HT-29 (cell line): ENCODE measurements around the gene TCIRG1. TPM values are rescaled to one million over a fixed set of nuclear protein-coding genes. Genes with fewer than 3 reads are reported as not detected.
"Not testable (repeated sequence)": the region's sequence is repeated elsewhere in the genome, so short reads cannot be mapped to it uniquely, and the experiment has no call there.

Experiments used
- DNase-seq: peaks from one replicate; pipeline ENCODE4 v3.0.0-alpha.2; 2015; ENCODE audit warnings: low spot score
- total RNA-seq: library from RNA; depleted of rRNA; stranded (reverse); fragments of >200 nt; shearing (Covaris generic); gene quantifications from 2 replicates; pipeline ENCODE4 v1.2.3, GENCODE V29; 2014; rRNA removed

Gene TCIRG1, protein sequence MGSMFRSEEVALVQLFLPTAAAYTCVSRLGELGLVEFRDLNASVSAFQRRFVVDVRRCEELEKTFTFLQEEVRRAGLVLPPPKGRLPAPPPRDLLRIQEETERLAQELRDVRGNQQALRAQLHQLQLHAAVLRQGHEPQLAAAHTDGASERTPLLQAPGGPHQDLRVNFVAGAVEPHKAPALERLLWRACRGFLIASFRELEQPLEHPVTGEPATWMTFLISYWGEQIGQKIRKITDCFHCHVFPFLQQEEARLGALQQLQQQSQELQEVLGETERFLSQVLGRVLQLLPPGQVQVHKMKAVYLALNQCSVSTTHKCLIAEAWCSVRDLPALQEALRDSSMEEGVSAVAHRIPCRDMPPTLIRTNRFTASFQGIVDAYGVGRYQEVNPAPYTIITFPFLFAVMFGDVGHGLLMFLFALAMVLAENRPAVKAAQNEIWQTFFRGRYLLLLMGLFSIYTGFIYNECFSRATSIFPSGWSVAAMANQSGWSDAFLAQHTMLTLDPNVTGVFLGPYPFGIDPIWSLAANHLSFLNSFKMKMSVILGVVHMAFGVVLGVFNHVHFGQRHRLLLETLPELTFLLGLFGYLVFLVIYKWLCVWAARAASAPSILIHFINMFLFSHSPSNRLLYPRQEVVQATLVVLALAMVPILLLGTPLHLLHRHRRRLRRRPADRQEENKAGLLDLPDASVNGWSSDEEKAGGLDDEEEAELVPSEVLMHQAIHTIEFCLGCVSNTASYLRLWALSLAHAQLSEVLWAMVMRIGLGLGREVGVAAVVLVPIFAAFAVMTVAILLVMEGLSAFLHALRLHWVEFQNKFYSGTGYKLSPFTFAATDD
- total RNA-seq = 219 and 232 TPM in 2 replicates

DNA sequence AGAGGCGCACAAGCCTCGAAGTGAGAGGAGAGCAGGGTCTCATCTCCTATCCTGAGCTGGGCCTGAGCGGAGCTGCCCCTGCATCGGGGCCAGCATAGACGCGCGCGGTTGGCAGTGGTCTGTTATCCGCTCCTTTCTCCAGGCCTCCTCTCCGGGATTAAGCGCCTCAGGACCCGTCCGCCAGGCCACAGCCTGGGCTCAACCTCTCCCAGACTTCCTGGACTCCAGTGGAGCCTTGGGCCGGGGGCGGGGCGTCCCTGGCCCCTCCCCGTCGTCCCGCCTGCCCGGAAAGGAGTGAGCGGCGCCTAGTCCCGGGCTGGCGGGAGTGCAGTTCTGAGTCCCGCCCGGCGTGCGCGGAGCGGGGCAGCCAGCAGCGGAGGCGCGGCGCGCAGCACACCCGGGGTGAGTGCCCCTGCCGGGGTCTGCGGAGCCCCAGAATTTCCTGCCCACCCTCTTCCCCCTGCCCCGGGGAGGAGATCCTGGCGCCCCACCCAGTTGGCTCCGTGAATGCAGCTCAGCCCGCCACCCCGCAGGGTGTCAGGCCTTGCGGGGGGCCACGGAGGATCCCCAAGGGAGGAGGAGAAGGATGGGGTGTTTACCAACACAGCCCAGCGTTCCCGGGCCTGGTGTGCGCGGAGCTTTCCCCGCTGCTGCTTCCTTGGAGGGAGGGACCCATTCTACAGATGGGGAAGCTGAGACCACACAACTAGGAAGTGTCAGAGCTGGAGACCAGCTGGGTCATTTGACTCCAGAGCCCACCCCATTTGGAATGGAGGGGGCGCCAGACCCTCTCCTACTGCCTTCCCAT lies at the start of gene TCIRG1:
TSS of gene TCIRG1 (plus strand) at position 308 of the 808 bp plus-strand sequence. CDS start 2,247 bp downstream, outside the sequence.
- DNase-seq = peak; percentile 90

GRCh38 chr11:67990546-67991346 lies 48.1 kb upstream of the TCIRG1 start:
- peak; percentile 37 for DNase-seq

DNA sequence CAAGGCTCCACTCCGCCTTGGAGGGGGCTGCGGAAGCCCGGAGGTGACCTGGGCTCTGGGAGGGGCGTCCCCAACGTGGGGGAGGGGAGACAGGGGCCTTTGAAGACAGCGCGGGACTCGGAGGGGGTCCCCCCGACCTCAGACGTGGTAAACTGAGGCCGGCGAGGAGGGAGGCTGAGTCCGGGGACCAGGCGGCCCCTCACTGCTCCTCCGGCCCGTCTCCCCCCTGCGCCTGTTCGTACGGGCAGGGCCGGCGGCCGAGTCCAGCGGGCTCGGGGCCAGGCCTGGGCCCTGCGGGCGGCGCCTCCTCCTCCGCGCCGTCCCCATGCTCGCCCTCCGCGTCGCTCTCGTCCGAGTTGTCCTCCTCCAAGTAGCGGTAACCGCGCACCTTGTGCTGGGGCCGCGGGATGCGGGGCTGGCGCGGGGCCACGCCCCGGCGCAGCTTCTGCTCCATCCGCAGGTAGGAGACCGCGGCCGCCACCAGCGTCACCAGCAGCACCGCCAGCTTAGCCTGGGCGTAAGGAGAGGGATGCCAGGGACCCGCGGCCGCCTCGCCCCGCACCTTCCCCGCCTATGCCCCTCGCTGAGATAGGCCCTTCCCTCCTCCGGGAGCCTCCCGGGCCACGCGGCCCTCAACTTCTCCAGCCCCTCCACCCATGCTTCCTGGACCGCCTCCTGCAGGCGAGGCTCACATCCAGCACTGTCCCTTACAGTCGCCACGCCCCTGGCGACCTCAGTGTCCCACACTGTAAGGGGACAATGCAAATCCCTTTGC lies 47.3 kb upstream of the TCIRG1 start:
- DNase-seq = not testable (repeated sequence)

DNA sequence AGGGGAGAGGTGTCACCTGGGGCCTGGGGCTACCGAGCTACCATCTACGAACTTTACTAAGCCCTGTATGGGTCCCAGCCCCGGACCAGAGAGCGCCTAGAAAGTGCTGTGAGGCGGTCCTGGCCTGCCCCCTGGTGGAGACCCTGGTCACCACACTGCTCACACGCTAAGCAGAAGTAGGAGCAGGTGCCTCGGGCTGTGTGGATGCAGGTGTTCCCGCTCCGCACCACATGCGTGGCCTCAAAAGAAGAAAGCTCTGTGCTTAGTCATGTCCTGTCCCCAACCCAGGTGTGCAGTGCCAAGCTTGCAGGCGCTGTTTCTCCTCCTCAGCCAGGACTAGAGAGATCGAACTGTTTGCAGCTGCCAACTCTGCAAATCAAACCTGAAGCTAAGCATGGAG lies 45.0 kb upstream of the TCIRG1 start:
- peak; percentile 50 for DNase-seq

GRCh38 chr11:67994387-67994786 lies 44.4 kb upstream of the TCIRG1 start:
- not testable (repeated sequence) for DNase-seq

DNA sequence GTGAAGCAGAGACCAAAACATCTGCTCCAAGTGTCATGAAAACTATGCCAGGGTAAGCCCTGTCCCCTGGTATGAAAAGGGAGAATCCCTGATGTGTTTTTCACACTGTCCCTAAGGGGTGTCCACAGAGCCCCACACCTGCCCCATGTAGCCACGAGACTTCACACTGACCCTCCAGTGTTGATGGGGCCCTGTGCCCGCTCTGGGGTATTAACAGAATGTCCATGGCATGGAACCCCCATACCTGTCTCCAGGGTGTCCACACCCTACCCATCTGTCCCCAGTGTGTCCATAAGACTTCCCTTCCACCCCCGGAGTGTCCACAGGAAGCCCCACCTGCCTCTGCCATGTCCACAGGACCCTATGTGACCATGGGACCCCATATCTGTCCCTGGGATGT lies 43.7 kb upstream of the TCIRG1 start:
- DNase-seq = not testable (repeated sequence)

DNA sequence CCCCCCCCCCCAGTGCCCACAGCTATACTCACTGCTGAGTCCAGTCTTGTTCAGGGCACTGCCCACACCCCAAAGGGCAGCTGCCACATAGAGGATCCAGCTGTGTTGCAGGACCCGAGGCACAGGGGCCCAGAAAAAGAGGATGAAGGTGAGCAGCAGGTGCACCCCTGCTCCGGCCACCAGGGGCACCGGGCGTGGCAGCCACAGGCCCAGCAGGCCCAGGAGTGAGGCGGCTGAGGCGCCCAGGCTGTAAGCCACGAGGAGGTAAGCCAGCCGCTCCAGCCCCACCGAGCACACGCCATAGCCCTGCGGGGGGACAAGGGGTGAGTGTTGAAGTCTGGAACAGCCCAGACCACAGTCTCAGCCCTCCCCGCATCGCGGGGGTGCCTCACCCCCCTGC lies 43.2 kb upstream of the TCIRG1 start:
- not testable (repeated sequence) for DNase-seq

- no peak for DNase-seq
Observed at GRCh38 chr11:67996051-67996450, 42.8 kb upstream of the TCIRG1 start.

DNA sequence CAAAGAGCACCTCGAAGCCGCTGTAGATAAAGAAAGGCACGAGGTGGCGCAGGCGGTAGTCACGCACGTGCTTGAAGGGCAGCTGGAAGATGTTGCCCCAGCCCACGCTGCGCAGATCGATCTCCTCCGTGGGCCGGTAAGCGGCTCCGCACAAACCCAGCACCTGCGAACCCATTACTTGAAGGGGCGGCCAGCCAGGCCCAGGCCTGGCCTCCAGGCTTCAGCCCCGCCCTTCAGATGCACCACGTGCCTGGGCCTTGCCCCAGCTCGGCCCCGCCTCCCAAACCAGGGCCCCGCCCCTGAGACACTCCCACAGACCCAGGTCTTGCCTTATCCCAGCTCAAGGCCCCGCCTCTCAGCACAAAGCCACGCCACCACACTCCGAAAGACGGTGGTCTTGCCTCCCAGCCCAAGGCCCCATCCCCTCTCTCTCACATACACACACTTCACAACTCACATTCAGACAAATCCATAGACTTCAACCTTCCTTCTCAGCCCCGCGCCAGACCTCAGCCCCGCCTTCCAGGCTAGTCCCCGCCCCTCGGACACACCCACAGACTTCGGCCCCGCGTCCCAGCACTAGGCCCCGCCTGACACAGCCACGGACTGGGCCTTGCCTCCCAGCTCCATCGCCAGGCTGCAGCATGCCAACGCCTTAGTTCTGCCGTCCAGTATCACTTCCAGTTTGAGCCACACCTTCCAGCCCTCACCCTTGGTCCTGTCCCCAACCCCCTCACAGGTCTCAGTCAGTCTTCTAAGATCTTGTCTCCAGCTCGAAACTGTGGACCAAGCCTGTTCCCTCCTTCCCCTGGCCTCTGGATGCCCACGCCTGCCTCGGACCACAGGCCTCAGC lies 42.0 kb upstream of the TCIRG1 start:
- peak; percentile 95 for DNase-seq

DNA sequence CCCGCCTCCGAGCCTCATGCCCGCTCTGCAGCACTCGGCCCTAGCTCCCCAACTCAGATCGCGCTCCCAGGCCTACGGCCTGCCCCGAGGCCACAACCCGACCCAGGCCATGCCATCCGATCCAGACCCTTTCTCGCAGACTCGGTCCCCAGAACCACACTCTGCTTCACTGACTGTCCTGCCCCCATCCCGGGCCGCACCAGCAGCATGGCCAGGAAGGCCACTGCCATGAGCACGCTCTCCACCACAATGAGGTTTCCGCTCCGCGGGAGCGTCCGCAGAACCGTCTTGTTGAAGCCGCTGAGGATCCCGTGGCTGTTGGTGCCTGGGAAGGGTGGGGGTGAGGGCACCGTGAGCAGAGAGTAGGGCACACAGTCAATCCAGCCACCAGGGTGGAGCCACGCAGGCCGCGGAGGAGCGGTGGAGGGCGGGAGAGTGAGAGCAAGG lies 41.3 kb upstream of the TCIRG1 start:
- DNase-seq = peak; percentile 56

DNA sequence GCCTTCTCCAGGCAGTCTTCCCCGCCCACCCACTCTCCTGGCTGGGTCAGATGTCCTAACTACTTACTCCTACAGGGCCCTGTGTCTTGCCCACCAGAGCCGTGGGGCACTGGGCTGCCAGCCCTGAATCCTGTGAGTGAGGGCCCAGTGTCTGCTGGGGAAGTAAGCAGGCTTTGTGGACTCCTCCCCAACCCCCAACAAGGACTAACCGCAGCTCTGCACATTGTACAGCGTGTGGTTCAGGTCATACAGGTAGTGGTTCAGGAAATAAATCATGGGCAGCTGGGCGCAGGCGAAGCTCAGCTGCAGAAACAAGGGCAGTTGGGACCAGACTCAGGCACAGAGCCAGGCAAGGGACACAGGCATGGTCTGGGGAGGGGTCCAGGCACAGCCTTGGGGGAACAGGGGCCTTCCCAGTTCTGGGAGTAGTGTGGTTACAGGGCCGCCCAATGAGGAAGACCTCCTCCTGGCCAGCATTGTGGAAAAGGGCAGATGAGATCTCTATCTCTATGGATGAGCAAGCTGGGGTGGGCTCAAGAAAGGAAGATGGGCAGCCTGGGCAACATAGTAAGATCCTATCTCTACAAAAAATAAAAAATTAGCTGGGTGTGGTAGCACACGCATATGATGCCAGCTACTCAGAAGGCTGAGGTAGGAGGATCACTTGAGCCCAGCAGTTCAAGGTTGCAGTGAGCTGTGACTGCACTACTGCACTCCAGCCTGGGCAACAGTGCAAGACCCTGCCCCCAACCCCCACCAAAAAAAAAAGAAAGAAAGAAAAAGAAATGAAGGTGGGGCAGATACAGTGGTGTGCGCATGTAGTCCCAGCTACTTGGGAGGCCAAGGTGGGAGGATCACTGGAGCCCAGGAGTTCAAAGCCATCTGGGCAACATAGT lies 40.4 kb upstream of the TCIRG1 start:
- DNase-seq = peak; percentile 67

- DNase-seq = no peak
Observed at GRCh38 chr11:67999201-67999629, 39.6 kb upstream of the TCIRG1 start.

DNA sequence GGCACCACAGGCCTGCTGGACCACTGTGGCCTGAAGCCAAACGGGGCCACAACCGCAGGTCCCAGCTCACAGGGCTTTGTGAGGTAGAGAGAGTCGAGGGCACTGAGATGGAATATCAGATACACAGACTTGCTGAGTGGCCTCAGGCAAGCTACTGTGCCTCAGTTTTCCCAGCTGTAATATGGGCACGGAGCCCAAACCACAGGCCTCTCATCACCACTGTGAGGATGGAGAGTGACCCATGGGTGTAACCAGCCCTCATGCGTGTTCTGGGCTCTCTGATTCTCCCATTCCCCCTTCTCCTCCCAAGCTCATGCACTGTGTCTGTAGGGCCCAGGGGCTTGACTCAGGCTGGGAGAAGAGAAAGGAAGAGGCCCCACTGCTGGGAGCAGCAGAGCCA lies 39.1 kb upstream of the TCIRG1 start:
- no peak for DNase-seq

- no peak for DNase-seq
Observed at GRCh38 chr11:68002575-68002937, 36.3 kb upstream of the TCIRG1 start.

GRCh38 chr11:68002938-68003845 lies 35.6 kb upstream of the TCIRG1 start:
- DNase-seq = peak; percentile 55

GRCh38 chr11:68003846-68004550 lies 34.8 kb upstream of the TCIRG1 start, which contains the start of gene UNC93B1:
Gene UNC93B1, minus strand, starts transcription at chr11:68004097. Its CDS starts 54 bp downstream, at chr11:68004043.
- DNase-seq = peak; percentile 91
